Neural cell (in vitro differentiated cells): ENCODE results near the gene BCAS4. TPM values are rescaled to one million over a fixed set of nuclear protein-coding genes. Genes with fewer than 3 reads are reported as not detected.

Source experiments
- H2AFZ ChIP-seq: fragments of 200-600, 300-800 bp; sonication (generic), shearing (Covaris generic); 2 replicates; pipeline ENCODE4 v1.6.0; 2014; ENCODE audit warnings: low read depth, mild to moderate bottlenecking, antibody characterized with exemption, low read length, moderate library complexity
- H3F3A ChIP-seq: fragments of 200-600 bp; shearing (Covaris generic); 2 replicates; pipeline ENCODE4 v1.6.1; 2016; ENCODE audit warnings: mild to moderate bottlenecking, moderate library complexity, mixed read lengths, antibody characterized with exemption, low read length; ENCODE audit not compliant: insufficient read depth, poor library complexity, severe bottlenecking
- H3K27ac ChIP-seq: fragments of 200-600, 300-800 bp; sonication (generic), shearing (Covaris generic); 2 replicates; pipeline ENCODE4 v1.5.1; 2014; ENCODE audit warnings: mild to moderate bottlenecking, low read length, moderate library complexity
- H3K27me3 ChIP-seq: fragments of 300-800, 200-600 bp; sonication (generic), shearing (Covaris generic); 2 replicates; pipeline ENCODE4 v1.6.0; 2014; ENCODE audit warnings: mild to moderate bottlenecking, low read depth, low read length, moderate library complexity; ENCODE audit not compliant: insufficient read depth
- H3K36me3 ChIP-seq: fragments of 300-800, 200-600 bp; sonication (generic), shearing (Covaris generic); 2 replicates; pipeline ENCODE4 v1.5.1; 2014; ENCODE audit warnings: mild to moderate bottlenecking, antibody characterized with exemption, low read length, moderate library complexity; ENCODE audit not compliant: insufficient read depth
- H3K4me2 ChIP-seq: fragments of 300-800, 200-600 bp; sonication (generic), shearing (Covaris generic); 2 replicates; pipeline ENCODE4 v1.6.0; 2014; ENCODE audit warnings: mild to moderate bottlenecking, low read length
- H3K4me3 ChIP-seq: fragments of 300-800, 200-600 bp; sonication (generic), shearing (Covaris generic); 2 replicates; pipeline ENCODE4 v1.5.1; 2014; ENCODE audit warnings: mild to moderate bottlenecking, low read length, moderate library complexity
- H3K79me2 ChIP-seq: fragments of 200-600 bp; shearing (Covaris generic); replicated peaks from 2 replicates; pipeline ENCODE4 v1.6.0; 2014; ENCODE audit warnings: mild to moderate bottlenecking, low read length, moderate library complexity; ENCODE audit not compliant: insufficient read depth
- H3K9ac ChIP-seq: fragments of 300-800, 200-600 bp; sonication (generic), shearing (Covaris generic); 2 replicates; pipeline ENCODE4 v1.6.1; 2016; ENCODE audit warnings: mild to moderate bottlenecking, low read length, mixed read lengths
- H3K9me2 ChIP-seq: fragments of 200-600 bp; shearing (Covaris generic); 2 replicates; pipeline ENCODE4 v1.6.1; 2016; ENCODE audit warnings: mild to moderate bottlenecking, low read length, mixed read lengths; ENCODE audit not compliant: insufficient read depth
- H3K9me3 ChIP-seq: fragments of 200-600, 300-800 bp; sonication (generic), shearing (Covaris generic); 2 replicates; pipeline ENCODE4 v1.6.1; 2016; ENCODE audit warnings: mild to moderate bottlenecking, mixed run types, low read length, moderate library complexity, mixed read lengths
- H4K20me1 ChIP-seq: fragments of 200-600 bp; shearing (Covaris generic); 2 replicates; pipeline ENCODE4 v1.6.1; 2016; ENCODE audit warnings: mild to moderate bottlenecking, mixed run types; ENCODE audit not compliant: insufficient read depth
- CTCF ChIP-seq: fragments of 450-650 bp; IDR thresholded peaks from 2 replicates; pipeline ENCODE4 v1.5.1; 2014; ENCODE audit warnings: antibody characterized with exemption, mild to moderate bottlenecking, moderate library complexity; ENCODE audit not compliant: poor library complexity, severe bottlenecking
- EP300 ChIP-seq: fragments of 450-650 bp; conservative IDR thresholded peaks from 2 replicates; pipeline ENCODE4 v1.6.1; 2014; ENCODE audit warnings: antibody characterized with exemption, mild to moderate bottlenecking, moderate library complexity; ENCODE audit not compliant: poor library complexity, severe bottlenecking
- EZH2 ChIP-seq: fragments of 200-600, 300-800 bp; shearing (Covaris generic), sonication (generic); IDR thresholded peaks from 2 replicates; pipeline ENCODE4 v1.6.1; 2014; ENCODE audit warnings: antibody characterized with exemption, low read length, borderline replicate concordance, mild to moderate bottlenecking; ENCODE audit not compliant: insufficient read depth, poor library complexity, severe bottlenecking
- MXI1 ChIP-seq: fragments of 450-650 bp; conservative IDR thresholded peaks from 2 replicates; pipeline ENCODE4 v1.6.1; 2014; ENCODE audit warnings: antibody characterized with exemption, mild to moderate bottlenecking; ENCODE audit not compliant: poor library complexity, severe bottlenecking
- POLR2AphosphoS5 ChIP-seq: IDR thresholded peaks from 2 replicates; pipeline ENCODE4 v1.6.1; 2012
- RAD21 ChIP-seq: fragments of 450-650 bp; conservative IDR thresholded peaks from 2 replicates; pipeline ENCODE4 v1.6.1; 2014; ENCODE audit warnings: antibody characterized with exemption, mild to moderate bottlenecking, moderate library complexity
- REST ChIP-seq: IDR thresholded peaks from 2 replicates; pipeline ENCODE4 v1.6.1; 2012; ENCODE audit warnings: borderline replicate concordance
- SMC3 ChIP-seq: fragments of 450-650 bp; conservative IDR thresholded peaks from 2 replicates; pipeline ENCODE4 v1.6.1; 2014; ENCODE audit warnings: antibody characterized with exemption, mild to moderate bottlenecking, moderate library complexity; ENCODE audit not compliant: poor library complexity
- TAF1 ChIP-seq: IDR thresholded peaks from 2 replicates; pipeline ENCODE4 v1.6.1; 2012; ENCODE audit warnings: low read depth
- polyA plus RNA-seq: library from polyadenylated mRNA; depleted of rRNA; stranded (reverse); fragments of >200 nt; gene quantifications from 2 replicates; pipeline ENCODE4 v1.2.3, GENCODE V29; 2014

BCAS4 gene
- polyA plus RNA-seq, 1 donor from 2014 or later, result 24.6 TPM

GRCh38 chr20:50801747-50802125 is 6.9 kb downstream of the BCAS4 start:
- Histone ChIP-seq H3K79me2 (no peaks in the 10 kb centered on the region), H3K36me3 (no peaks in the 10 kb centered on the region), H2AFZ (no peak overlapping the region), H3K9ac (no peak overlapping the region), H3K27ac (no peak overlapping the region), H3F3A (no peaks in the 10 kb centered on the region), H4K20me1 (no peaks in the 10 kb centered on the region), H3K9me2 (no peaks in the 10 kb centered on the region), H3K4me3 (no peak overlapping the region), H3K4me2 (no peak overlapping the region), H3K9me3 (no peaks in the 10 kb centered on the region), H3K27me3 (no peaks in the 10 kb centered on the region)
- no peak for TF ChIP-seq SMC3

- H4K20me1 ChIP-seq, result no peaks in the 10 kb centered on the region
- TF ChIP-seq SMC3 (no peak), TAF1 (no peak), EP300 (no peak), CTCF (no peak), EZH2 (no peak), REST (no peak)
- H3K4me3 ChIP-seq, result no peak overlapping the region
- H3K79me2 ChIP-seq, result no peaks in the 10 kb centered on the region
- no peaks in the 10 kb centered on the region for H3K36me3 ChIP-seq
- H3K9me2 ChIP-seq, result no peaks in the 10 kb centered on the region
- no peak overlapping the region for H3K4me2 ChIP-seq
- H3K9me3 ChIP-seq, result no peaks in the 10 kb centered on the region
- H2AFZ ChIP-seq, result no peak overlapping the region
- H3K27ac ChIP-seq, result no peak overlapping the region
- H3K27me3 ChIP-seq, result no peaks in the 10 kb centered on the region
- H3K9ac ChIP-seq, result no peak overlapping the region
- H3F3A ChIP-seq, result no peaks in the 10 kb centered on the region
These were observed 7.4 kb downstream of the BCAS4 start for GRCh38 chr20:50802289-50802688.

GRCh38 chr20:50804437-50805348 is 9.8 kb downstream of the BCAS4 start:
- TF ChIP-seq CTCF, result no peak
- no peak for TF ChIP-seq POLR2AphosphoS5
- TF ChIP-seq REST, result no peak
- TF ChIP-seq EP300, result no peak
- no peak for TF ChIP-seq RAD21
- TF ChIP-seq TAF1, result no peak
- no peak for TF ChIP-seq MXI1
- TF ChIP-seq EZH2, result no peak
- no peak for TF ChIP-seq SMC3
- no peaks in the 10 kb centered on the region for H3K9me2 ChIP-seq
- H3K27ac ChIP-seq, result no peak overlapping the region
- no peak overlapping the region for H2AFZ ChIP-seq
- H3F3A ChIP-seq, result no peaks in the 10 kb centered on the region
- H3K4me3 ChIP-seq, result no peak overlapping the region
- no peak overlapping the region for H3K9ac ChIP-seq
- no peaks in the 10 kb centered on the region for H3K36me3 ChIP-seq
- no peaks in the 10 kb centered on the region for H3K9me3 ChIP-seq
- H3K27me3 ChIP-seq, result no peaks in the 10 kb centered on the region
- H3K4me2 ChIP-seq, result no peak overlapping the region
- no peaks in the 10 kb centered on the region for H4K20me1 ChIP-seq
- H3K79me2 ChIP-seq, result no peaks in the 10 kb centered on the region
